HG03457 (cell line): ENCODE data around the gene PKMYT1.
A peak's percentile ranks its signal among the peaks of the same experiment; 100 is the strongest.

Experiments
- ATAC-seq: cut with Tn5 transposase; IDR thresholded peaks from one replicate; pipeline ENCODE4 v1.9.1; 2021; ENCODE audit warnings: moderate number of reproducible peaks; ENCODE audit not compliant: unreplicated experiment

The PKMYT1 gene

DNA sequence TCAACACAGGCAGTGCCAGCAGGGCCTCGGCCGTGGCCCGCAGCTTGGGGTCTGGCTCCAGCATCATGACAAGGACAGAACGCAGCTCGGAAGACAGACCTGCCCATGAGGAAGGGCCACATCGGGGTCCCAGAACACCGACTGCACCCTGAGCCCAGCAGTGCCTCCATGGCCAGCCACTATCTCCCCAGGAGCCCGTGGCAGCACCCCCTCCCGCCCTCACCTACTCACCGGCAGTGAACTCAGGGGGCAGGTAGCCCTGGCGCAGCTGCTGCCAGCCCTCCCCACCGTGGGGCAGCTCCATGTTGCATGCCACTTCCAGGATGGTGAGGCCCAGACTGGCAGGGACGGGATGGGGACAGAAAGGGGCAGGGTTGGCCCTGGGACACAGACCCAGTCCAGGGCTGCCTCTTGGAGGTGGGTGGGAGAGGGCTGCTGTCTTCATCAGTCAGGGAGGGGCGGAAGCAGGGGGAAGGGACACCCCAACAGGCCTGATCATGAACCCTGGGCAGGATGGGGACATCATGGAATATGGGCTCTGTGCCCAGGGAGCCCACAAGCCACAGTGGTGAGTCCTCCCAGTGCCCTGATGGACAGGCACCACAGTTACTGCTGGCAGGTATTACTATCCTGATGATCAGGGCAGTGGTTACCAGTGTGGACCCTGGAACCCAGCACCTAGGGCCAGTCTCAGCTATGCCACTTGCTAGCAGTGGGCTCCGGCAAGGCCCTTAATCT, 5.8 kb downstream of the PKMYT1 start:
- ATAC-seq, result no peak

DNA sequence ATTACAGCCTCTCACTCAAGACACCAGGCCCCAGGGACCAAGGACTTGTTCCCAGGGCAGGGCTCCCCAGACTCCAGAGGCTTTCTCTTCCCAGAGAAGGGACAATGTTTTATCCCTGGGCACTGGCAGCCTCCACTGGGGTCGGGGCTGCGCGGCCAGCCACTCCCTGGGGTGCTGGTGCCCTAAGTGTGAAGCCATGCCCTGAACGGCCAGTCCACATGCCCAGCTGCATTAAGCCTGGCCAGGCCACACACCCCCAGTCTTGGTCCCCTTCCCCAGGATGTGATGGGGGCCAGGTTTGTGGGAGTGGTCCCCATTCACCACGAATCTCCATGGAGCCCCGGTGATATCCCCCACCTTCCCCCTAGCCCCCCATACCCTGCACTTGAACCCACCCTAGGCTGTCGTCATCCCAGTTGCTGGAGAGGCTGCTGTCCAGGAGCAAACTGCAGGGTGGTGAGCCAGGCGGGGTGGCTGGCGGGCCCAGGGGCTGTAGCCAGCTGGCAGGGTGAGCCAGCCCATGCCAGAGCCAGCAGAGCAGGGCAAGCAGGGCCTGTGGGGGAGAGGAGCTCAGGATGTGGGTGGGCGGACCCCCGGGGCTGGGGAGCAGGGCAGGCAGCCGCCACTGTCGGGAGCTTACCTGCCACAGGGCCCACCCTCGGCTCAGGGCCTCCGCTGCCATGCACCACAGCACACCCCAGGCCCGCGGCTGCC, 6.5 kb downstream of the PKMYT1 start:
- no peak for ATAC-seq

DNA sequence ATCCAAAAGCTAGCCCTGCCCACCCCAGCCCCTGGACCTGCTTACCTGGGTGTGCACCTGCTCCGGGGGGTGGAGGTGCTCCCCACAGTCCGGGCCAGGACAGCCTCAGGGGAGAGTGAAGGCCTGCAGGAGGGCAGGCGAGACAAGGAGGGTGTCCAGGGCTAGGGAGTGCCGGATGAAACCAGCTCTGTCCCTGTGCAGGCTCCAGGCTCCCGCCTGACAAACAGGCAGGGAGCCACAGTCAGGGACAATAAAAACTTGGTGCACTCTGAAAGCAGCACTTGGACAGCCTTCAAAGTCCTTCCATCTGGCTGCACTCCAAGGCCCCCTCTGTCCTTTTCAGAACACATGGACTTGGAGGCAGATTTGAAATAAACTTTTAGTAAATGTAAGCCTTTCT, 7.2 kb downstream of the PKMYT1 start:
- no peak for ATAC-seq

DNA sequence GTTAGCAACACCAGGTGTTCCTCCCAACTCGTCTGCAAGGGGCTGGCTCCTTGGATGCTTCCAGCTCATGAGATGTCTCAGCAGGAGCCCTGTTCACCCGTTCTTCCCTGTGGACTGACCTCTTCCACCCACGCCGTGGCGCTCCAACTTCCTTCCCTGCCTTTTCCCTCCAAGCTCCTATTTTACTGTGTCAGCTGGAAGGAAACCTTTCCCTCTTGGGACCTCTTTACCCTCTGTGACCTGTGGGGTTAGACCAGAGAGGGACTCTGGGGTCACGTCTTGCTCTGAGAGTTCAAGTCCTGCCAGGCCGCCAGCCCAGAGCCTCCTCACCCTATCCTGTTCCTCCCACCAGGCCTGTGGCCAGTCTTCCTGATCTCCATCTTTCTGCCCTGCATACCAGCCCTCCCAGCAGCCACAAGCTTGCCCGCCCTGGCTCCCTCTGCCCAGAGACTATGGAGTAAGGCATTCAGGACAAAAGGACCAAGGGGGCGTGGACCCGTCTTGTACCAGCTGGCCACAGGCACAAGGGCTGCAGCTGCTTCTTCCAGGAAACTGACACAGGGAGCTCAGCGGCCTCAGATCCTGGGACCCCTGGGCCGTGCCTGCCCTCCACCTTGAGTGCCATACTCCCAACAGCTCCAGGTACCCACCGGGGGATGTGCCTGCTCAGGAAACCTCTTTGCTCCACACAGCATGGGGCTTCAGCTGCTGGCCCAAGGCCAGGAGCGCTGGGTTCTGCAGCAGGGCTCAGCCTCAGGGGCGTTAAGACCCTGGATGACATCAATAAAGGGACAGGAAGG, 8.1 kb downstream of the PKMYT1 start:
- no peak for ATAC-seq

DNA sequence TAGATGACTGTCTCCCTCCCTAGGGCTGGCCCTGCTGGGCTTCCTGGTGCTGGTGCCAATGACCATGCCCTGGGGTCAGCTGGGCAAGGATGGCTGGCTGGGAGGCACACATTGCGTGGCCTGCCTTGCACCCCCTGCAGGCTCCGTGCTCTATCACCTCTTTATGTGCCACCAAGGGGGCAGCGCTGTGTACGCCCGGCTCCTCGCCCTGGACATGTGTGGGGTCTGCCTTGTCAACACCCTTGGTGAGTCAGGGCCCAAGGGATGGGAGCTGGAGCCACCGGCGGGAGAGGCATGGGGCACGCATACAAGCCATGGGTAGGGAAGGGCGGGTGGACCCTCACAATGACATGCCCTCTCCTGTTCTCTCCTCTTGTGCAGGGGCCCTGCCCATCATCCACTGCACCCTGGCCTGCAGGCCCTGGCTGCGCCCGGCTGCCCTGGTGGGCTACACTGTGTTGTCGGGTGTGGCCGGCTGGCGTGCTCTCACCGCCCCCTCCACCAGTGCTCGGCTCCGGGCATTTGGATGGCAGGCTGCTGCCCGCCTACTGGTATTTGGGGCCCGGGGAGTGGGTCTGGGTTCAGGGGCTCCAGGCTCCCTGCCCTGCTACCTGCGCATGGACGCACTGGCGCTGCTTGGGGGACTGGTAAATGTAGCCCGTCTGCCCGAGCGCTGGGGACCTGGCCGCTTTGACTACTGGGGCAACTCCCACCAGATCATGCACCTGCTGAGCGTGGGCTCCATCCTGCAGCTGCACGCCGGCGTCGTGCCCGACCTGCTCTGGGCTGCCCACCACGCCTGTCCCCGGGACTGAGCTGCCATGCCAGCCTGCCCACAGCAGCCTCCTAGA, 8.9 kb downstream of the PKMYT1 start:
- no peak for ATAC-seq

DNA sequence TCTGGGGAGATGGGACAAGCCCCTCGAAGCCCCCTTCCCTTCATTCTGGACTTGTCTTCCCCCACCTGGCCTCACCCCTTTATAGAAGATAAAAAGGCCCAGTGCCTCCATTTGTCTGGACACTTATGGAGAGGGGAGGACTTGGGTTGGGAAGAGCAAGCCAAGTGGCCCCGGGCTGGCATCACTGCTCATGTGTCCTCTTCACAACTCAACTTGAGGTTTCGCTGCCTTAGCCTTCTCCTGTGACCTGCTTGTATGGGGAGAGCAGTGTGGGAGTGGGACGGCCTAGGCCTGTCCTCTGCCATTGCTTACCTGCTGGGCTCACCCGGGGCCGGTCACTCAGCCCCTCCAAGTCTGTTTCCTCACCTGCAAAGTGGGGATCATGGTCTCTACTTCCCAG, 9.7 kb downstream of the PKMYT1 start:
- no peak for ATAC-seq

DNA sequence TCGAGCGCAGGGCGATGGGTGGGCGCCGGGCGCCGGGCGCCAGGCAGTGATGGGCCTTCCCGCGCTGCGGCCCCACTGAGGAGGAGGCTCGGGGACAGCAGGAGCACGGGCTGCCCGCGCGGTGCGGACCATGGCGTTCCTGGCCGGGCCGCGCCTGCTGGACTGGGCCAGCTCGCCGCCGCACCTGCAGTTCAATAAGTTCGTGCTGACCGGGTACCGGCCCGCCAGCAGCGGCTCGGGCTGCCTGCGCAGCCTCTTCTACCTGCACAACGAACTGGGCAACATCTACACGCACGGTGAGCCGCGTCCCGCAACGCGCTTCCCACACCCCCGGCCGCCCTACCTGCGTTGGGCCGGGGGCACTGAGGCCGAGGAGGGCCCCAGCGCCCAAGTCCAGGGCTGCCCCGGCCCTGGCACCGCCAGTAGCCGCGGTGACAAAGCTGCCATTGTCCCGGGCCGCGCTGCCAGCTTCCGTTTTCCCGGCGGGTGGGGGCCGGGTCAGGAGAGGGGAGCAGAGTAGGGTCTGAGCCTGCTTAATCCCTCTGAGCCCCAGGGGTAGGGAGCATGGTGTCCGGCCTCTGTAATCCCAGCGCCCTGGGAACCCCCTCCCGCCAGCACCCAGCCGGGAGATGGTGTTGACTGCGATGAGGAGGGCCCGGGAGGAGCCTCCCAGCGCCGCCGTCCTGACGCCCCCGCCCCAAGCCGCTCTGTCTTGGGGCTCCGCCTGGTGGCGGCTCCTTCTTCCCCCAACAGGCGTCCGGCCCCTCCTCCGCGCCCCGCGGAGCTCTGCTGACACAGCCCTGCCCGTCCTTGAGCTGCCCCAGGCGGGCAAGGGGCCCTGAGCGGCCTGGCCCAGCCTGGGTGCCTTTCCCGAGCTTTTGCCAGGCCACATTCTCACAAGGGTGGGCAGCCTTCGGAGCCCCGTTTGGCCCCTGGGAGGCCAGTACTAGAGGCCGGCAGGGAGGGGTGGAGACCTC, 10.4 kb downstream of the PKMYT1 start:
- peak; percentile 4 for ATAC-seq

DNA sequence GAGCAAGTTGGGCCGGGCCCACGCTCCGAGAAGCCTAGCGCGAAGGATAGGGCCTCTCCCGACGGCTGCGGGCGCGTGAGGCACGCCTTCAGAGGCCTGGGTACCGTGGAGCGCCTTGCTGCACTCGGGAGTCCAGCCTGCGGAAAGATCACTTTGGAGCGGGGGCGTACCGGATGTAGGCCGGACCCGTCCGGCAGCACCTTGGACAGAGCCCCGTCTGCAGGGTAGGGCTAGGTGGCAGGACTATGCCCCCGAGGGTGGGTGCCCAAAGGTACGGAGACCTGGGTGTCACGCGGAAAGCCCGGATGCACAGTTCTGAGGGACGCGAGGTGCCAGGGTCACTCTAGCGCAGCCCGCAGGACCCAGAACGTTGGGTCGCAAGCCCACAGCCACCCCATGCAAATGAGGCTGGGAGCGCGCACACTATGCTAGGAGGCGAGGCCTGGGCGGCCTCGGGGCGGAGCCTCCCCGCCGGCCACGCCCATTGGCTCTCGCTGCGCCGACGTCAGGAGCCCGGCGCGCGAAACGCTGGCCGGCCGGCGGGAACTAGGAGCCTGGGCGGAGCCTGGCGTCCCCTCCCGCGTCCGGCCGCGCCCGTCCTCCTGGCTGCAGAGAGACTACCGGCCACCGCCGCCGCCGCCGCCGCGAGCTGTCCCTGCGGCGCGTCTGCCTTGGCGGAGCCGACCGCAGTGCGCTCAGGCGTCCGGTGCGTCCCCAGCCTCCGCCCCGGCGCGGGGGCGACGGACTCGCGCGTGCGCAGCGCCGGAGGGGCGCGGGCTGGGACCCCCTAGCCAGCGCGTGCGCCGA, 11.3 kb downstream of the PKMYT1 start, which contains the start of gene PAQR4:
PAQR4 (plus strand) TSS at position 611 of the 807 bp plus-strand sequence. CDS start 327 bp downstream, outside the sequence.
- ATAC-seq, result peak; percentile 45

DNA sequence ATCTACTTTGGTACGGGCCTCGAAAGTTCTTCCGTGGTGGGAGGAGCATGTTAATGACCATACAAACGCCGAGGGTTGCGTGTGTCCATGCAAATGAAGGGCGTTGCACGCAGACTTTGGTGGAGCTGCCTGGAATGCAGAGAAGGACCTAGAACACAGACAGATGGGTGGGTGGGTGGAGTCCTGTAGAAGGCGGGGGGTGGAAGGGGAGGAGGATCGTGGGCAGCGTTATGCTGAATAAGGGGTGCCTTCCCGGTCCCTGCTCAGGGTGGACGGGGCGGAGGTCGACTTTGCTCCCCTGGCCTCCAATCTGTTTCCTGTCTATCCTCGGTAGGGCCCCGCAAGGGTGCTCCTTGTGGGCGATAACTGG, 11.9 kb downstream of the PKMYT1 start:
- no peak for ATAC-seq

DNA sequence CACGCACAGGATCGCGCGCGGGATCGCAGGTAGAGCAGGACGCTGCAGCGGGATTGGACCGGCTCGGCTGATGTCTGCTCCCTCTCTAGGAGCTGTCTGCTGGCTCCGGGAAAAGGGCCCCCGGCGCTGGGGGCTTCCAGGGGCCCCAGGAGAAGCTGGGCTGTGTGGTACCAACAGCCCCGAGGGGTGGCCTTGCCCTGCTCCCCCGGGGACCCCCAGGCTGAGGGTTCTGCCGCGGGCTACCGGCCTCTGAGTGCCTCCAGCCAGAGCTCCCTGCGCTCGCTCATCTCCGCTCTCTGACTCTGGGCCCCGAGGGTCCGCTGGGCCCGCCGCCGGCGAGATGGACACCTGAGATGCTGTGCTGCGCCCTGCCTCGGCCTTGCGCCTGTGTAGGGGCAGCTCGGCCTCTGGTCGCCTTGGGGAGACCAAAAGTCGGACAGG, 12.5 kb downstream of the PKMYT1 start:
- no peak for ATAC-seq

DNA sequence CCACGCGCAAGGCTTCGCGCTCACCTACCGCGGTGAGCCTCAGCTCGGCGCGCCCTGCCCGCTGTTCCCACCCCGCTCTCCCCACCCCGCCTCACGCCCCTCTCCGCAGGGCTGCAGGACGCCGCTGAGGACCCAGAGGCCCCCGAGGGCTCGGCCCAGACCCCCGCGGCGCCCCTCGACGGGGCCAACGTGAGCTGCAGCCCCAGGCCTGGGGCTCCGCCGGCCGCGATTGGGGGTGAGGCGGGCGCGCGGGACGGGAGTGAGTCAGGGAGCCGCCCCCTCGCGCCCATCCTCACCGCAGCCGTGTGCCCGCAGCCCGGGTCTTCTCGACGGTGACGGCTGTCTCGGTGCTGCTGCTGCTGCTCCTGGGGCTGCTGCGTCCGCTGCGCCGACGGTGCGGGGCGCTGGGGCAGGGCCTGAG, 13.0 kb downstream of the PKMYT1 start:
- no peak for ATAC-seq

DNA sequence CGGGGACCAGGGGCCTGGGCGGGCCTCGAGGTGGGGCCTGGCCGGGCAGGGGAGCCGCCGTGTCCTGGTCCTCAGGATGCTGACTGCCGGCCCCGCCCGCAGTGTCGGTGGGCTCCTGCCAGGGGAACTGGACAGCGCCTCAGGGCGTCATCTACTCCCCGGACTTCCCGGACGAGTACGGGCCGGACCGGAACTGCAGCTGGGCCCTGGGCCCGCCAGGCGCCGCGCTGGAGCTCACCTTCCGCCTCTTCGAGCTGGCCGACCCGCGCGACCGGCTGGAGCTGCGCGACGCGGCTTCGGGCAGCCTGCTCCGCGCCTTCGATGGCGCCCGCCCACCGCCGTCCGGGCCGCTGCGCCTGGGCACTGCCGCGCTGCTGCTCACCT, 13.4 kb downstream of the PKMYT1 start:
- ATAC-seq, result no peak

DNA sequence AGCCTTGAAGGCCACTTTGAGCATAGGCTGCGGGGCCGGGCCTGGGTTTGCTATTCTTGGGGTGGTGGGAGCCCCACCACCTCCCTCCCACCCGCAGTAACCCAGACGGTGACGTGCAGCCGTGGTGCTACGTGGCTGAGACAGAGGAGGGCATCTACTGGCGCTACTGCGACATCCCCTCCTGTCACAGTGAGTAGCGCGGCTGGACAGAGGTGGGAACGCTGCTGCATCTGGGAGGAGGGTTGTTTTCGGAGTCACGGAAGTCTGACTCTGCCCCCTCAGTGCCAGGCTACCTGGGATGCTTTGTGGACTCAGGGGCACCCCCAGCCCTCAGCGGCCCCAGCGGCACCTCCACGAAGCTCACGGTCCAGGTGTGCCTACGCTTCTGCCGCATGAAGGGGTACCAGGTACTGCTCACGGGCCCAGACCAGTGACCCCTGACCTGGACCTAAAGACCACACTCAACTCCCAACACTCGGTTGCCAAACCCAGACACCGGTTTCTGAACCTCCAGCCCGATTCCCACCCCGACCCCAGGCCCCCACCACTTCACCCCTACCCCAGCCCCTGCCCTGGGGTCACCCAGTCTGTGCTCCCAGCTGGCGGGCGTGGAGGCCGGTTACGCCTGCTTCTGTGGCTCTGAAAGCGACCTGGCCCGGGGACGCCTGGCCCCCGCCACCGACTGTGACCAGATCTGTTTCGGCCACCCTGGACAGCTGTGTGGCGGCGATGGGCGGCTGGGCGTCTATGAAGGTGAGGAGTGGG, 14.0 kb downstream of the PKMYT1 start:
- ATAC-seq, result no peak

DNA sequence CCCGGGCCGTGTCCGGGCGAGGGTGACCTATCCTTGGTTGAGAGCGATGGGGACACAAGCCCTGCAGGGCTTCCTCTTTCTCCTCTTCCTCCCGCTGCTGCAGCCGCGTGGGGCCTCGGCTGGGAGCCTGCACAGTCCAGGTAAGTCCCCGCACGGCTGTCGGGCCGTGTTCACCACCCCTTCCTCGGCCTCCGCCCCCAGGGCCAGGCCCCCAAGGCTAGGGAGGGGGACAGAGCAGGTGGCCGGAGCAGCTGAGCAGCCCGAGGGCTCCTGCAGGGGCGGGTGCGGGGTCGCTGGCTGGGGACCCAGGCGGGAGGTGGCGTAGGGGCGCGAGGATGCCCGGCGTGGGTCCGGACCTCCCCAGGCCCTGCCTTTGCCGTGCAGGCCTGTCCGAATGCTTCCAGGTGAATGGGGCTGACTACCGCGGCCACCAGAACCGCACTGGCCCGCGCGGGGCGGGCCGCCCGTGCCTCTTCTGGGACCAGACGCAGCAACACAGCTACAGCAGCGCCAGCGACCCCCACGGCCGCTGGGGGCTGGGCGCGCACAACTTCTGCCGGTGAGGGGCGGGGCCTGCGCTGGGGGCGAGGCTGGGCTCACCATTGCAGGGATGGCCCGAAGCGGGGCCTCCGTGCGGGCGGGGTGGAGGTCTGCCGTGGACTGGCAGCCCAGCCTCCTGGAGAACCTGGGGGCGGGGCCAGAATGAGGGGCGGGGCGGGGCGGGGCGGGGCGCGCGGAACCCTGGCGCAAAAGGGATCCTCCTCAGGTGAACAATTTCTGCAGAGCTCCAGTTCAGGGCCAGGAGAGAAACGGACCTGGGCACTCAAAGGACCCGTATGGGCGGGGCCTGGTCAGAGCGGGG, 15.5 kb downstream of the PKMYT1 start:
- ATAC-seq, result no peak

DNA sequence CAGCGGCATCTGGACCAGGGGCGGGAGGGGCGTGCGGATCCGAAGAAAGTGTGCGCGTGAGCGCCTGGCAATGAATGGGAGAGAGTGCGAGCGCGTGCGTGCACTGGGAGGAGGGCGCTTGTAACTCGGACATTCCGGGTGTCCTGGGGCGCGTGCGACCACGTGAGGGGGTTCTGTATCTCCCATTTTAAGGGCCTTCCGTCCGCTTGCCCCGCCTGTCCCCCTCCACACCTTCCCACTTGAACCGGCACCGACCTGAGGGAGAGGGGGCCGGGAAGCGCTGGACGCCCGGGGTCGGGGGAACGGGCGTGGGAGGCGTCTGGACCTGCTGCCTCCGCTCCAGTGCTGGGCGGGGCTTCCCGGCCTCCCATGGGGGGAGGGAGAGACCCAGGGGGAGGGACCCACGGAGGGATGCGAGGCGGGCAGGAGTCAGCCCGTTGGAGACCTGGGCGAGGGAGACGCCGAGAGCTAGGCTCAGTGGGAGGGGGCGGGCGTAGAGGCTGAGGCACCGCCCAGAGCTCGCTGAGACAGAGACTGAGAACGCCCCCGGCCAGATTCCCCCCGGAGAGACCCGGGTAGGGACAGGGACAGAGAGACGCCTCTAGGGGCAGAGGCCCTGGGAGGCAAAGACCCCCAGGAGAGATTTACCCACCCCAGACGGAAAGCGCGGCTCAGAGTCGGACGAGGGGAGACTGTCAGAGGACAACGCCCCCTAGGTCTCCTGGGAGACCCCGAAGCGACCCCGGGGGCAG, 16.3 kb downstream of the PKMYT1 start, which contains the start of gene KREMEN2:
KREMEN2 (plus strand) TSS at position 553 of the 752 bp plus-strand sequence. CDS start 246 bp downstream, outside the sequence.
- no peak for ATAC-seq

DNA sequence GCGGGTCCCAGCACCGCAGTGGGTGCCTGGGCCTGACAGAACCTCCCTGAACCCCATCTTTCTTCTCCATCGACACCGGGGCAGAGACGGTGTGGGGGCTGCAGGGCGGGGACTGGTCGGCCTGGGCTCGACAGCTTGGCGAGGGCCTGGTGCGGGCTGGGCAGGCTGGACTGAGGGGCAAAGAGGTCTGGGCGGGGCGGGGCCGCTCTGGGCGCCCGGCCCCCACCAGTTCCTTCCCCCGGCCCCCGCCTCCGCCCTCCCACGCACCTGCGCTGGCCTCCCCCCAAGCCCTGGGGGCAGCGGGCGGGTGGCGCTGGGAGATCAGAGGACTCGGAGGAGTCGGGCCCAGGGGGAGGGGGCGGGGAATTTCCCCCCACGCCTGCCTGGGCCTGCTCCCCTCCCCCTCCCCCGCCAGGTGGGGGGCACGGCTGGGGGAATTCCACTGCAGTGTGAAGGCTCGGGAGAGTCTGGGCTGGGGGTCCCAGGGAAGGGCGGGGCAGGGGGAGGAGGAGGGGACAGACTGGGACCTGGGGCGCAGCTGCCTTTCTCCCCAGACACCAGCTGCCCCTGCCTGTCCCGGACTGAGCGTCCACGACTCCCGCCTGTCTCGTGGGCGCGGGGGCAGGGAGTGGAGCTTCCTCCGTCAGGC, 17.0 kb downstream of the PKMYT1 start:
- ATAC-seq, result no peak
